SK-N-SH (cell line): ENCODE measurements around the gene S100Z. TPM values are rescaled to one million over a fixed set of nuclear protein-coding genes. Genes with fewer than 3 reads are reported as not detected.

Experiments
- CTCF ChIA-PET: fragments of 300-600, 350-600 bp; formaldehyde crosslinking; extraction: SDS; loops from one replicate; lab custom pipeline; 2021; lab: Yijun Ruan, JAX
- POLR2A ChIA-PET: fragments of 350-600 bp; sonication (Branson Sonifier 250); formaldehyde crosslinking; extraction: SDS; loops from one replicate; lab custom pipeline; 2020; ENCODE audit warnings: antibody characterized with exemption, inconsistent platforms; lab: Yijun Ruan, JAX
- DNase-seq: peaks from one replicate; pipeline ENCODE4 v3.0.0; 2012
- H2AFZ ChIP-seq: fragments of 200-600 bp; sonication (generic); 2 replicates; pipeline ENCODE4 v1.8.1; 2016; ENCODE audit warnings: antibody characterized with exemption, mild to moderate bottlenecking, low read depth
- H3F3A ChIP-seq: fragments of 200-600 bp; sonication (generic); replicated peaks from 2 replicates; pipeline ENCODE3; 2016; ENCODE audit warnings: antibody characterized with exemption, mild to moderate bottlenecking; ENCODE audit not compliant: insufficient read depth
- H3K27ac ChIP-seq, 2 experiments: fragments of 200-500 bp in 1 of 2; fragments of 200-600 bp in 1 of 2; sonication (Bioruptor generic) in 1 of 2; sonication (generic), shearing (Covaris generic) in 1 of 2; 2 replicates each; pipeline versions ENCODE4 v1.5.1 to v1.6.1; 2014 to 2016; ENCODE audit warnings: low read depth in 2 of 2, inconsistent platforms in 1 of 2, low read length in 1 of 2, mild to moderate bottlenecking in 1 of 2, mixed read lengths in 1 of 2
- H3K27me3 ChIP-seq: fragments of 200-600 bp; sonication (generic), shearing (Covaris generic); 2 replicates; pipeline ENCODE4 v1.6.1; 2016; ENCODE audit warnings: mixed run types; ENCODE audit not compliant: insufficient read depth
- H3K36me3 ChIP-seq, 2 experiments: fragments of 200-500 bp in 1 of 2; fragments of 200-600 bp in 1 of 2; sonication (Bioruptor generic) in 1 of 2; sonication (generic) in 1 of 2; replicated peaks in 1 of 2; 2 replicates each; pipeline versions ENCODE3 to v1.5.1; 2014 to 2016; ENCODE audit warnings: low read length in 1 of 2, mild to moderate bottlenecking in 1 of 2; ENCODE audit not compliant: insufficient read depth in 2 of 2, control insufficient read depth in 1 of 2
- H3K4me1 ChIP-seq, 2 experiments: fragments of 200-500 bp in 1 of 2; fragments of 200-600 bp in 1 of 2; sonication (Bioruptor generic) in 1 of 2; sonication (generic), shearing (Covaris generic) in 1 of 2; 2 replicates each; pipeline versions ENCODE4 v1.5.1 to v1.6.1; 2014 to 2016; ENCODE audit warnings: low read depth in 1 of 2, low read length in 1 of 2, mixed run types in 1 of 2; ENCODE audit not compliant: insufficient read depth in 2 of 2, control insufficient read depth in 1 of 2
- H3K4me2 ChIP-seq: fragments of 200-600 bp; sonication (generic), shearing (Covaris generic); 2 replicates; pipeline ENCODE4 v1.6.1; 2017; ENCODE audit warnings: mixed run types
- H3K4me3 ChIP-seq, 2 experiments: fragments of 200-500 bp in 1 of 2; fragments of 200-600 bp in 1 of 2; sonication (Bioruptor generic) in 1 of 2; sonication (generic), shearing (Covaris generic) in 1 of 2; 2 replicates each; pipeline versions ENCODE4 v1.5.1 to v1.8.1; 2014 to 2016; ENCODE audit warnings: low read depth in 2 of 2, inconsistent platforms in 1 of 2, low read length in 1 of 2, mild to moderate bottlenecking in 1 of 2, mixed read lengths in 1 of 2, moderate library complexity in 1 of 2
- H3K79me2 ChIP-seq: fragments of 200-600 bp; sonication (generic); 2 replicates; pipeline ENCODE4 v1.8.1; 2017; ENCODE audit warnings: mild to moderate bottlenecking; ENCODE audit not compliant: insufficient read depth
- H3K9ac ChIP-seq: fragments of 200-600 bp; sonication (generic); 2 replicates; pipeline ENCODE4 v1.6.1; 2017; ENCODE audit warnings: mixed run types
- H3K9me2 ChIP-seq: fragments of 200-600 bp; sonication (generic); 2 replicates; pipeline ENCODE4 v1.6.1; 2017; ENCODE audit warnings: mixed run types
- H3K9me3 ChIP-seq: fragments of 200-600 bp; sonication (generic); 2 replicates; pipeline ENCODE4 v1.6.1; 2017; ENCODE audit warnings: mixed run types, mild to moderate bottlenecking, moderate library complexity
- H4K20me1 ChIP-seq: fragments of 200-600 bp; sonication (generic); 2 replicates; pipeline ENCODE4 v1.6.1; 2017; ENCODE audit warnings: mild to moderate bottlenecking, mixed run types; ENCODE audit not compliant: insufficient read depth
- CHD2 ChIP-seq: fragments of 150-350 bp; IDR thresholded peaks from 2 replicates; pipeline ENCODE4 v1.6.1; 2018; ENCODE audit warnings: low read length; ENCODE audit not compliant: partially characterized antibody
- ELF1 ChIP-seq: IDR thresholded peaks from 2 replicates; pipeline ENCODE4 v1.4.0; 2012
- EZH2phosphoT487 ChIP-seq: fragments of 200-600 bp; sonication (generic); IDR thresholded peaks from 2 replicates; pipeline ENCODE4 v1.6.1; 2017; ENCODE audit warnings: low read depth, mixed run types, mild to moderate bottlenecking, antibody characterized with exemption, moderate library complexity, borderline replicate concordance
- FOSL2 ChIP-seq: IDR thresholded peaks from 2 replicates; pipeline ENCODE4 v1.4.0; 2012; ENCODE audit warnings: low read depth, mild to moderate bottlenecking, moderate library complexity, borderline replicate concordance
- FOXJ3 ChIP-seq: sonication (generic); formaldehyde crosslinking; IDR thresholded peaks from 2 replicates; pipeline ENCODE4 v1.5.1; 2020; ENCODE audit warnings: mild to moderate bottlenecking, missing genetic modification reagents
- GABPA ChIP-seq: IDR thresholded peaks from 2 replicates; pipeline ENCODE4 v1.4.0; 2012; ENCODE audit warnings: low read depth, mild to moderate bottlenecking
- GATA2 ChIP-seq: sonication (generic); formaldehyde crosslinking; IDR thresholded peaks from 2 replicates; pipeline ENCODE4 v1.5.0; 2020; ENCODE audit warnings: mild to moderate bottlenecking, missing genetic modification reagents
- JUND ChIP-seq: IDR thresholded peaks from 2 replicates; pipeline ENCODE4 v1.4.0; 2012
- MEF2A ChIP-seq: IDR thresholded peaks from 2 replicates; pipeline ENCODE4 v1.4.0; 2012; ENCODE audit warnings: low read depth, borderline replicate concordance
- MXI1 ChIP-seq: IDR thresholded peaks from 2 replicates; pipeline ENCODE4 v1.6.1; 2012; ENCODE audit warnings: mild to moderate bottlenecking, low read depth, low read length, improper control_type of control experiment
- NFIC ChIP-seq: IDR thresholded peaks from 2 replicates; pipeline ENCODE4 v1.4.0; 2012; ENCODE audit warnings: borderline replicate concordance
- NRF1 ChIP-seq: IDR thresholded peaks from 2 replicates; pipeline ENCODE4 v1.6.1; 2012; ENCODE audit warnings: low read depth, mild to moderate bottlenecking, low read length
- RCOR1 ChIP-seq: fragments of 150-350 bp; IDR thresholded peaks from 2 replicates; pipeline ENCODE4 v1.6.1; 2017; ENCODE audit warnings: antibody characterized with exemption, low read length
- RFX5 ChIP-seq: IDR thresholded peaks from 2 replicates; pipeline ENCODE4 v1.6.1; 2012; ENCODE audit warnings: mild to moderate bottlenecking, improper control_type of control experiment, low read length
- RXRA ChIP-seq: IDR thresholded peaks from 2 replicates; pipeline ENCODE4 v1.4.0; 2012; ENCODE audit warnings: low read depth, mild to moderate bottlenecking, borderline replicate concordance
- SMC3 ChIP-seq: IDR thresholded peaks from 2 replicates; pipeline ENCODE4 v1.6.1; 2012; ENCODE audit warnings: low read depth, low read length, improper control_type of control experiment
- TCF12 ChIP-seq: IDR thresholded peaks from 2 replicates; pipeline ENCODE4 v1.4.0; 2012
- WGBS: methylation state at CpG from one replicate; pipeline ENCODE4 v1.1.6; 2017; ENCODE audit warnings: low lambda C conversion rate; 5-methylcytosine and 5-hydroxymethylcytosine counted together
- polyA plus RNA-seq, 3 experiments: library from polyadenylated mRNA; depleted of rRNA; stranded (reverse); fragments of >200 nt; gene quantifications; 2 replicates each; pipeline ENCODE4 v1.2.3, GENCODE V29; 2012
- TF ChIP-seq, protein P1 (sequence below): IDR thresholded peaks from 2 replicates; pipeline ENCODE4 v1.6.1; 2012; ENCODE audit warnings: mild to moderate bottlenecking, low read depth, low read length, moderate library complexity
- TF ChIP-seq, protein P2 (sequence below): IDR thresholded peaks from 2 replicates; pipeline ENCODE4; 2012
- TF ChIP-seq, protein P3 (sequence below): fragments of 150-350 bp; IDR thresholded peaks from 2 replicates; pipeline ENCODE4 v1.6.1; 2017; ENCODE audit warnings: antibody characterized with exemption, low read length, low read depth, borderline replicate concordance
- TF ChIP-seq, protein P4 (sequence below): IDR thresholded peaks from 2 replicates; pipeline ENCODE4 v1.4.0; 2012; ENCODE audit warnings: low read depth
- TF ChIP-seq, protein P5 (sequence below): fragments of 150-350 bp; IDR thresholded peaks from 2 replicates; pipeline ENCODE4 v1.6.1; 2016; ENCODE audit warnings: mild to moderate bottlenecking, low read depth, low read length
- TF ChIP-seq, protein P6 (sequence below): fragments of 200-600 bp; sonication (generic); IDR thresholded peaks from 2 replicates; pipeline ENCODE4 v1.6.1; 2017; ENCODE audit warnings: antibody characterized with exemption, mild to moderate bottlenecking, moderate library complexity

The S100Z gene
- polyA plus RNA-seq, 1 of the 3 experiments (the other 2 are of a cell fraction) = not detected

DNA sequence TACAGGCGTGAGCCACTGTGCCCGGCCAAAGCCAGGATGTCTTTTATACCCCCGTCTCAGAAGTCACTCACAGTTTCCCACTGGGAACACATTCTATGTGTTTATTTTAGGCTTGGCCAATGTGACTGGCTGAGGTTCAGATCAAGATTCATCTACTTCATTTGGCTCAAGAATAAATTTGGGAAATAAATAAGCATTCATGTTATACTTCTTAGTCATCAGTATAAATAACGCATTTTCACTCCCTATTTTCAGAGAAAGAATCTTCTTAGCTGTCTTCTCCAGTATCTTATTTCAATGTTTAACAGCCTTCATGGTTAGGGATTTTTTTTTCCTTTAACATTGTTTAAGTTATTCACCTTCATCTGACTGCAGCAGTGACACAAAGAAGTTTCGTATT, 11.8 kb downstream of the S100Z start:
- ChIA-PET POLR2A (no interaction called here), CTCF (interaction anchor here (1.2 kb wide), 1 partner anchor 8 kb away, joined by 4 read pairs; no protein-coding TSS in a partner anchor)
- H2AFZ ChIP-seq = no peak overlapping the region

DNA sequence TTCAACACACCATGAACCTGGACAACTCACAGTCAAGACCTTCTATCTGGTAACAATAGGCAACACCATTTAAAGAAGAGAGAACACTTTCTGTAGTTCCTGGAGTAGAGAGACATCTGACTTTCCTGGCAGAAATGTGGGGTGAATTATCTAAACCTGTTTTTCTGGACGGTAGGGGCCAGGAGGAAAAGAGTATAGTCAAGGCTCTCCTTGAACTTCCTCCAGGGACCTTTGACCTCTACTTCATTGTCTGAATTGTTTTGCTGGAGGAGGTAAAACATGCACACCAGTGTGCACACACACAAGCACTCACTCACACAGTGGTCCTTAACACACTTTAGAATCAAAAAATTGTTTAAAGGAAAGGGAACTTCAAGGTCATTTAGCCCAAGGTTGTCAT, 13.2 kb downstream of the S100Z start:
- no peaks in the 10 kb centered on the region for H3K79me2 ChIP-seq
- H3K9me3 ChIP-seq = no peaks in the 10 kb centered on the region
- no peaks in the 10 kb centered on the region for H3K27me3 ChIP-seq
- DNase-seq = no peak
- CTCF ChIA-PET = no interaction called here
- no peak overlapping the region for H3K4me3 ChIP-seq
- no peaks in the 10 kb centered on the region for H3F3A ChIP-seq
- H2AFZ ChIP-seq = no peak overlapping the region
- H3K4me2 ChIP-seq = no peak overlapping the region
- 41% methylated on average over 1 of the region's 1 CpG for WGBS
- no peaks in the 10 kb centered on the region for H4K20me1 ChIP-seq
- H3K4me1 ChIP-seq = no peaks in the 10 kb centered on the region
- H3K27ac ChIP-seq = no peak overlapping the region
- no peak overlapping the region for H3K9ac ChIP-seq
- POLR2A ChIA-PET = no interaction called here
- no peaks in the 10 kb centered on the region for H3K36me3 ChIP-seq
- no peaks in the 10 kb centered on the region for H3K9me2 ChIP-seq
- no peak for TF ChIP-seq GABPA
- TF ChIP-seq, protein P1, sequence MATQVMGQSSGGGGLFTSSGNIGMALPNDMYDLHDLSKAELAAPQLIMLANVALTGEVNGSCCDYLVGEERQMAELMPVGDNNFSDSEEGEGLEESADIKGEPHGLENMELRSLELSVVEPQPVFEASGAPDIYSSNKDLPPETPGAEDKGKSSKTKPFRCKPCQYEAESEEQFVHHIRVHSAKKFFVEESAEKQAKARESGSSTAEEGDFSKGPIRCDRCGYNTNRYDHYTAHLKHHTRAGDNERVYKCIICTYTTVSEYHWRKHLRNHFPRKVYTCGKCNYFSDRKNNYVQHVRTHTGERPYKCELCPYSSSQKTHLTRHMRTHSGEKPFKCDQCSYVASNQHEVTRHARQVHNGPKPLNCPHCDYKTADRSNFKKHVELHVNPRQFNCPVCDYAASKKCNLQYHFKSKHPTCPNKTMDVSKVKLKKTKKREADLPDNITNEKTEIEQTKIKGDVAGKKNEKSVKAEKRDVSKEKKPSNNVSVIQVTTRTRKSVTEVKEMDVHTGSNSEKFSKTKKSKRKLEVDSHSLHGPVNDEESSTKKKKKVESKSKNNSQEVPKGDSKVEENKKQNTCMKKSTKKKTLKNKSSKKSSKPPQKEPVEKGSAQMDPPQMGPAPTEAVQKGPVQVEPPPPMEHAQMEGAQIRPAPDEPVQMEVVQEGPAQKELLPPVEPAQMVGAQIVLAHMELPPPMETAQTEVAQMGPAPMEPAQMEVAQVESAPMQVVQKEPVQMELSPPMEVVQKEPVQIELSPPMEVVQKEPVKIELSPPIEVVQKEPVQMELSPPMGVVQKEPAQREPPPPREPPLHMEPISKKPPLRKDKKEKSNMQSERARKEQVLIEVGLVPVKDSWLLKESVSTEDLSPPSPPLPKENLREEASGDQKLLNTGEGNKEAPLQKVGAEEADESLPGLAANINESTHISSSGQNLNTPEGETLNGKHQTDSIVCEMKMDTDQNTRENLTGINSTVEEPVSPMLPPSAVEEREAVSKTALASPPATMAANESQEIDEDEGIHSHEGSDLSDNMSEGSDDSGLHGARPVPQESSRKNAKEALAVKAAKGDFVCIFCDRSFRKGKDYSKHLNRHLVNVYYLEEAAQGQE = no peak
- TF ChIP-seq GATA2 = no peak
- TF ChIP-seq, protein P2, sequence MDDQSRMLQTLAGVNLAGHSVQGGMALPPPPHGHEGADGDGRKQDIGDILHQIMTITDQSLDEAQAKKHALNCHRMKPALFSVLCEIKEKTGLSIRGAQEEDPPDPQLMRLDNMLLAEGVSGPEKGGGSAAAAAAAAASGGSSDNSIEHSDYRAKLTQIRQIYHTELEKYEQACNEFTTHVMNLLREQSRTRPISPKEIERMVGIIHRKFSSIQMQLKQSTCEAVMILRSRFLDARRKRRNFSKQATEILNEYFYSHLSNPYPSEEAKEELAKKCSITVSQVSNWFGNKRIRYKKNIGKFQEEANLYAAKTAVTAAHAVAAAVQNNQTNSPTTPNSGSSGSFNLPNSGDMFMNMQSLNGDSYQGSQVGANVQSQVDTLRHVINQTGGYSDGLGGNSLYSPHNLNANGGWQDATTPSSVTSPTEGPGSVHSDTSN = no peak
- TF ChIP-seq JUND = no peak
- TF ChIP-seq ELF1 = no peak
- TF ChIP-seq MEF2A = no peak
- TF ChIP-seq, protein P3, sequence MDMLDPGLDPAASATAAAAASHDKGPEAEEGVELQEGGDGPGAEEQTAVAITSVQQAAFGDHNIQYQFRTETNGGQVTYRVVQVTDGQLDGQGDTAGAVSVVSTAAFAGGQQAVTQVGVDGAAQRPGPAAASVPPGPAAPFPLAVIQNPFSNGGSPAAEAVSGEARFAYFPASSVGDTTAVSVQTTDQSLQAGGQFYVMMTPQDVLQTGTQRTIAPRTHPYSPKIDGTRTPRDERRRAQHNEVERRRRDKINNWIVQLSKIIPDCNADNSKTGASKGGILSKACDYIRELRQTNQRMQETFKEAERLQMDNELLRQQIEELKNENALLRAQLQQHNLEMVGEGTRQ = no peak
- TF ChIP-seq RCOR1 = no peak
- TF ChIP-seq RFX5 = no peak

More for the DNA sequence above, 11.8 kb downstream of the S100Z start:
- no peak overlapping the region for H3K9ac ChIP-seq
- TF ChIP-seq, protein P4, sequence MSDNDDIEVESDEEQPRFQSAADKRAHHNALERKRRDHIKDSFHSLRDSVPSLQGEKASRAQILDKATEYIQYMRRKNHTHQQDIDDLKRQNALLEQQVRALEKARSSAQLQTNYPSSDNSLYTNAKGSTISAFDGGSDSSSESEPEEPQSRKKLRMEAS = no peak
- no peak for TF ChIP-seq NRF1
- no peak for TF ChIP-seq FOXJ3 (CRISPR knock-in tag)
- TF ChIP-seq EZH2phosphoT487 = no peak
- TF ChIP-seq RFX5 = no peak
- TF ChIP-seq RXRA = no peak
- no peak for TF ChIP-seq CHD2
- TF ChIP-seq, protein P5, sequence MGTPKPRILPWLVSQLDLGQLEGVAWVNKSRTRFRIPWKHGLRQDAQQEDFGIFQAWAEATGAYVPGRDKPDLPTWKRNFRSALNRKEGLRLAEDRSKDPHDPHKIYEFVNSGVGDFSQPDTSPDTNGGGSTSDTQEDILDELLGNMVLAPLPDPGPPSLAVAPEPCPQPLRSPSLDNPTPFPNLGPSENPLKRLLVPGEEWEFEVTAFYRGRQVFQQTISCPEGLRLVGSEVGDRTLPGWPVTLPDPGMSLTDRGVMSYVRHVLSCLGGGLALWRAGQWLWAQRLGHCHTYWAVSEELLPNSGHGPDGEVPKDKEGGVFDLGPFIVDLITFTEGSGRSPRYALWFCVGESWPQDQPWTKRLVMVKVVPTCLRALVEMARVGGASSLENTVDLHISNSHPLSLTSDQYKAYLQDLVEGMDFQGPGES = no peak
- no peak for TF ChIP-seq FOSL2
- TF ChIP-seq, protein P6, sequence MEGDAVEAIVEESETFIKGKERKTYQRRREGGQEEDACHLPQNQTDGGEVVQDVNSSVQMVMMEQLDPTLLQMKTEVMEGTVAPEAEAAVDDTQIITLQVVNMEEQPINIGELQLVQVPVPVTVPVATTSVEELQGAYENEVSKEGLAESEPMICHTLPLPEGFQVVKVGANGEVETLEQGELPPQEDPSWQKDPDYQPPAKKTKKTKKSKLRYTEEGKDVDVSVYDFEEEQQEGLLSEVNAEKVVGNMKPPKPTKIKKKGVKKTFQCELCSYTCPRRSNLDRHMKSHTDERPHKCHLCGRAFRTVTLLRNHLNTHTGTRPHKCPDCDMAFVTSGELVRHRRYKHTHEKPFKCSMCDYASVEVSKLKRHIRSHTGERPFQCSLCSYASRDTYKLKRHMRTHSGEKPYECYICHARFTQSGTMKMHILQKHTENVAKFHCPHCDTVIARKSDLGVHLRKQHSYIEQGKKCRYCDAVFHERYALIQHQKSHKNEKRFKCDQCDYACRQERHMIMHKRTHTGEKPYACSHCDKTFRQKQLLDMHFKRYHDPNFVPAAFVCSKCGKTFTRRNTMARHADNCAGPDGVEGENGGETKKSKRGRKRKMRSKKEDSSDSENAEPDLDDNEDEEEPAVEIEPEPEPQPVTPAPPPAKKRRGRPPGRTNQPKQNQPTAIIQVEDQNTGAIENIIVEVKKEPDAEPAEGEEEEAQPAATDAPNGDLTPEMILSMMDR = no peak
- no peak for TF ChIP-seq GATA2
- no peak for TF ChIP-seq MEF2A
- TF ChIP-seq NFIC = no peak
- no peak for TF ChIP-seq MXI1
- TF ChIP-seq RCOR1 = no peak
- TF ChIP-seq SMC3 = no peak
- no peak for TF ChIP-seq TCF12
- TF ChIP-seq, all 33 proteins: peak for 0
- Histone ChIP-seq H3K27me3 (no peaks in the 10 kb centered on the region), H3K4me3 (no peak overlapping the region), H3K4me1 (no peaks in the 10 kb centered on the region), H3F3A (no peaks in the 10 kb centered on the region), H3K27ac (no peak overlapping the region), H3K9me3 (no peaks in the 10 kb centered on the region), H3K79me2 (no peaks in the 10 kb centered on the region), H3K4me2 (no peak overlapping the region), H3K9me2 (no peaks in the 10 kb centered on the region), H4K20me1 (no peaks in the 10 kb centered on the region), H3K36me3 (no peaks in the 10 kb centered on the region)
- 89% methylated on average over 5 of the region's 5 CpGs for WGBS
- DNase-seq = no peak
